Measurements from ENCODE around the gene MRTFA. TPM values are rescaled to one million over a fixed set of nuclear protein-coding genes. Genes with fewer than 3 reads are reported as not detected.
"Not testable (repeated sequence)": the region's sequence is repeated elsewhere in the genome, so short reads cannot be mapped to it uniquely, and the experiment has no call there.

Gene MRTFA
- total RNA-seq, 1 donor from 2014 or later: 68.4 TPM

- no peak for TF ChIP-seq CTCF (IDR thresholded peaks at IDR 0.05; ENCODE audit: unreplicated experiment)
- Mint-ChIP-seq H3K4me1 (ENCODE audit: unreplicated experiment) (peaks cover 6% of the 10 kb centered on the region), H3K4me3 (ENCODE audit: unreplicated experiment) (no peak overlapping the region), H3K27ac (ENCODE audit: unreplicated experiment) (no peak overlapping the region), H3K36me3 (ENCODE audit: low read depth, unreplicated experiment) (peaks cover 5% of the 10 kb centered on the region), H3K9me3 (ENCODE audit: unreplicated experiment) (no peaks in the 10 kb centered on the region), H3K27me3 (ENCODE audit: unreplicated experiment) (peaks cover 2% of the 10 kb centered on the region)
- no peak for DNase-seq (ENCODE audit: low spot score)
Observed at GRCh38 chr22:40627612-40628011, 8.9 kb downstream of the MRTFA start.

GRCh38 chr22:40626851-40627250 lies 9.7 kb downstream of the MRTFA start:
- H3K27me3 Mint-ChIP-seq (ENCODE audit: unreplicated experiment): peaks cover 2% of the 10 kb centered on the region
- peak overlapping the region; percentile 13 for H3K27ac Mint-ChIP-seq (ENCODE audit: unreplicated experiment)

GRCh38 chr22:40625794-40626193 lies 10.7 kb downstream of the MRTFA start:
- not testable (repeated sequence) for H3K4me3 Mint-ChIP-seq (ENCODE audit: unreplicated experiment); H3K27me3 Mint-ChIP-seq (ENCODE audit: unreplicated experiment); H3K27ac Mint-ChIP-seq (ENCODE audit: unreplicated experiment); H3K9me3 Mint-ChIP-seq (ENCODE audit: unreplicated experiment); DNase-seq (ENCODE audit: low spot score); H3K4me1 Mint-ChIP-seq (ENCODE audit: unreplicated experiment)
- peaks cover 18% of the 10 kb centered on the region for H3K36me3 Mint-ChIP-seq (ENCODE audit: low read depth, unreplicated experiment)

More at GRCh38 chr22:40626851-40627250, 9.7 kb downstream of the MRTFA start:
- DNase-seq (ENCODE audit: low spot score): no peak
- no peak overlapping the region for H3K4me3 Mint-ChIP-seq (ENCODE audit: unreplicated experiment)
- peaks cover 10% of the 10 kb centered on the region for H3K36me3 Mint-ChIP-seq (ENCODE audit: low read depth, unreplicated experiment)
- no peaks in the 10 kb centered on the region for H3K9me3 Mint-ChIP-seq (ENCODE audit: unreplicated experiment)
- no peak for TF ChIP-seq CTCF (IDR thresholded peaks at IDR 0.05; ENCODE audit: unreplicated experiment)
- H3K4me1 Mint-ChIP-seq (ENCODE audit: unreplicated experiment): peaks cover 4% of the 10 kb centered on the region

- H3K9me3 Mint-ChIP-seq (ENCODE audit: unreplicated experiment); H3K27ac Mint-ChIP-seq (ENCODE audit: unreplicated experiment); H3K4me3 Mint-ChIP-seq (ENCODE audit: unreplicated experiment); H3K27me3 Mint-ChIP-seq (ENCODE audit: unreplicated experiment); H3K4me1 Mint-ChIP-seq (ENCODE audit: unreplicated experiment); DNase-seq (ENCODE audit: low spot score): not testable (repeated sequence)
- H3K36me3 Mint-ChIP-seq (ENCODE audit: low read depth, unreplicated experiment): peaks cover 23% of the 10 kb centered on the region
Observed at GRCh38 chr22:40625281-40625680, 11.2 kb downstream of the MRTFA start.

GRCh38 chr22:40624770-40625169 lies 11.7 kb downstream of the MRTFA start:
- no peak overlapping the region for H3K4me3 Mint-ChIP-seq (ENCODE audit: unreplicated experiment)
- peaks cover 4% of the 10 kb centered on the region for H3K9me3 Mint-ChIP-seq (ENCODE audit: unreplicated experiment)
- H3K36me3 Mint-ChIP-seq (ENCODE audit: low read depth, unreplicated experiment): peaks cover 23% of the 10 kb centered on the region
- DNase-seq (ENCODE audit: low spot score): no peak
- no peak overlapping the region for H3K27ac Mint-ChIP-seq (ENCODE audit: unreplicated experiment)
- peaks cover 2% of the 10 kb centered on the region for H3K27me3 Mint-ChIP-seq (ENCODE audit: unreplicated experiment)
- peaks cover 2% of the 10 kb centered on the region for H3K4me1 Mint-ChIP-seq (ENCODE audit: unreplicated experiment)
- TF ChIP-seq CTCF (IDR thresholded peaks at IDR 0.05; ENCODE audit: unreplicated experiment): no peak

GRCh38 chr22:40621309-40622151 lies 15.0 kb downstream of the MRTFA start:
- no peak for TF ChIP-seq CTCF (IDR thresholded peaks at IDR 0.05; ENCODE audit: unreplicated experiment)
- Mint-ChIP-seq H3K4me1 (ENCODE audit: unreplicated experiment) (no peaks in the 10 kb centered on the region), H3K4me3 (ENCODE audit: unreplicated experiment) (peak overlapping the region; percentile 17), H3K27me3 (ENCODE audit: unreplicated experiment) (peaks cover 3% of the 10 kb centered on the region), H3K27ac (ENCODE audit: unreplicated experiment) (no peak overlapping the region), H3K36me3 (ENCODE audit: low read depth, unreplicated experiment) (peaks cover 36% of the 10 kb centered on the region), H3K9me3 (ENCODE audit: unreplicated experiment) (peaks cover 4% of the 10 kb centered on the region)
- no peak for DNase-seq (ENCODE audit: low spot score)
